COLO829 (cell line): ENCODE measurements around the gene MTCH1.

Experiments used
- DNase-seq: peaks from one replicate; pipeline ENCODE4 v3.0.0; 2012; ENCODE audit warnings: low spot score

The MTCH1 gene

GRCh38 chr6:37017606-37018197, 31.7 kb upstream of the MTCH1 start:
- no peak for DNase-seq

- DNase-seq, result no peak
Measured at GRCh38 chr6:37016995-37017394, 31.0 kb upstream of the MTCH1 start.

GRCh38 chr6:37015532-37015931, 29.5 kb upstream of the MTCH1 start:
- no peak for DNase-seq

GRCh38 chr6:37014667-37015066, 28.7 kb upstream of the MTCH1 start:
- no peak for DNase-seq

- no peak for DNase-seq
Measured at GRCh38 chr6:37013516-37014491, 27.8 kb upstream of the MTCH1 start.

GRCh38 chr6:37011656-37012378, 25.8 kb upstream of the MTCH1 start:
- DNase-seq, result no peak

- DNase-seq, result no peak
Measured at GRCh38 chr6:37010402-37010892, 24.5 kb upstream of the MTCH1 start.

- no peak for DNase-seq
Measured at GRCh38 chr6:37008484-37009465, 22.8 kb upstream of the MTCH1 start.

GRCh38 chr6:37007340-37008043, 21.5 kb upstream of the MTCH1 start:
- DNase-seq, result no peak

- no peak for DNase-seq
Measured at GRCh38 chr6:37006793-37007339, 20.9 kb upstream of the MTCH1 start.

- DNase-seq, result no peak
Measured at GRCh38 chr6:37005827-37006567, 20.0 kb upstream of the MTCH1 start.

GRCh38 chr6:37005061-37005810, 19.2 kb upstream of the MTCH1 start, which contains the start of gene FGD2:
FGD2 (plus strand) TSS chr6:37005655; CDS start chr6:37005818, 163 bp downstream.
- DNase-seq, result no peak

GRCh38 chr6:37004044-37004980, 18.3 kb upstream of the MTCH1 start:
- no peak for DNase-seq

GRCh38 chr6:36999751-37000125, 13.7 kb upstream of the MTCH1 start:
- no peak for DNase-seq

GRCh38 chr6:36999061-36999750, 13.2 kb upstream of the MTCH1 start:
- DNase-seq, result no peak

GRCh38 chr6:36998723-36999038, 12.7 kb upstream of the MTCH1 start:
- DNase-seq, result no peak
